ENCODE measurements around the gene DLG5. TPM values are rescaled to one million over a fixed set of nuclear protein-coding genes. Genes with fewer than 3 reads are reported as not detected.

The DLG5 gene
- total and polyA plus RNA-seq, 11 donors: 5.2 to 27.1 (median 12.8) TPM

DNA sequence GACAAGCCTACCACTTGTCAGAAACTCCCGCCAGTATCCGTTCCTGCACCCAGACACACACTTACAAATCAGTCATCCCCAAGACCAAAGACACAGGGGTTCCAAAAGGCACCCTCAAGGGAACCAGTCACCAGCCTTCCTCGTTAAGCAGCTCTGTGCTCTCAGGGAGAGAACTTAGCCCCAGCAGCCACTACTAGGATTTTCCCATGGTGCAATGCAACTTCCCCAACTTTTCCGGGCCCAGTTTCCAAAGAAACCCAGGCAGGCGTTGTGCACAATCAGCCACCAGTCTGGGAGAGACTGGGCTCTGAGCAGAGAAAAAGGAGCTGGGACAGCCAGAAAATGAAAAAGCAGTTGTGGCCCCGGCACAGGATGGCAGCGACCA is 1.2 kb downstream of the DLG5 start:
- WGBS, 4 donors: 14 to 21% (median 18%) methylated on average over 7 of the region's 7 CpGs
- TF ChIP-seq, protein P1, sequence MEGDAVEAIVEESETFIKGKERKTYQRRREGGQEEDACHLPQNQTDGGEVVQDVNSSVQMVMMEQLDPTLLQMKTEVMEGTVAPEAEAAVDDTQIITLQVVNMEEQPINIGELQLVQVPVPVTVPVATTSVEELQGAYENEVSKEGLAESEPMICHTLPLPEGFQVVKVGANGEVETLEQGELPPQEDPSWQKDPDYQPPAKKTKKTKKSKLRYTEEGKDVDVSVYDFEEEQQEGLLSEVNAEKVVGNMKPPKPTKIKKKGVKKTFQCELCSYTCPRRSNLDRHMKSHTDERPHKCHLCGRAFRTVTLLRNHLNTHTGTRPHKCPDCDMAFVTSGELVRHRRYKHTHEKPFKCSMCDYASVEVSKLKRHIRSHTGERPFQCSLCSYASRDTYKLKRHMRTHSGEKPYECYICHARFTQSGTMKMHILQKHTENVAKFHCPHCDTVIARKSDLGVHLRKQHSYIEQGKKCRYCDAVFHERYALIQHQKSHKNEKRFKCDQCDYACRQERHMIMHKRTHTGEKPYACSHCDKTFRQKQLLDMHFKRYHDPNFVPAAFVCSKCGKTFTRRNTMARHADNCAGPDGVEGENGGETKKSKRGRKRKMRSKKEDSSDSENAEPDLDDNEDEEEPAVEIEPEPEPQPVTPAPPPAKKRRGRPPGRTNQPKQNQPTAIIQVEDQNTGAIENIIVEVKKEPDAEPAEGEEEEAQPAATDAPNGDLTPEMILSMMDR (IDR thresholded peaks at IDR 0.05): no peak
- TF ChIP-seq POLR2A (IDR thresholded peaks at IDR 0.05): no peak
- ATAC-seq: peak in 2 of 4 donors; percentile 18 to 50
- DNase-seq: peak in 2 of 5 donors; percentile 32 to 37
- Histone ChIP-seq H3K4me3 (peak overlapping the region; percentile 55 to 98 (median 68)), H3K9me3 (peaks cover 0 to 3% (median 0%) of the 10 kb centered on the region in 12 donors), H3K27ac (peak overlapping the region in 6 of 12 donors; percentile 56 to 89 (median 66)), H3K27me3 (peaks cover 0 to 23% (median 0%) of the 10 kb centered on the region in 9 donors), H3K36me3 (no peaks in the 10 kb centered on the region), H3K4me1 (peaks cover 0 to 35% (median 24%) of the 10 kb centered on the region in 12 donors)
- intact Hi-C loops (cut with DNase I): loop anchor here in 5 of 10 donors (2.0 to 10.0 kb wide), 5 partner anchors 47 to 79 kb away; no protein-coding TSS in a partner anchor

DNA sequence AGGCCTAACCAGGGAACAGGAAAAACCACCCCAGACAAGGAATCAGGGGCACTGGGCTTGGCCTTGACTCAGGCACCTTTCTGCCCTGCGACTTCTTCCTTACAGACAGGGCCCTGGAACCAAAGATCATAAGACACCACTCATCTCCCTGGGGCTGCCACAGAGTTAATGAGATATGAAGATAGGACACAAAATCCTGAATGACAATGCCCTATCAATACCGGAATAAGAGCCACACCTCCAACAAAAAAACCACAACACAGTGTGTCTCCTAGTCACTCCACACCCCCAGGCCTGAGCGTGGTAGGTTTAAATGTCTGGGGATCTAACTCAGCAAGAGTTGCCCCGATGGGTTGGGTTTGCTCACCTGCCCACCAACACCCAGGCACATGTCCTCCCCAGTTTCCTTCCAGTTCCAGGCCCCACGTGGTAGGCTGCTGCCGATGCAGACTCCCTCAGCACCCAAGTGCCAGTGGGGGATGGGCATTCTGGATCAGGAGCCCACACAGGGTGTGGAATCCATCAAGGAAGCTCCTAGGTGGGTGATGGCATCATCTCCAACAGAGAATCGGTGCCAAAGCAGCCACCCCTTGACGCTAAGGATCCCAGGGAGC is 3.9 kb downstream of the DLG5 start:
- intact Hi-C loops (cut with DNase I): loop anchor here in 2 of 10 donors (5.0 to 10.0 kb wide), 2 partner anchors 62 to 75 kb away; no protein-coding TSS in a partner anchor
- 79 to 90% (median 87%) methylated on average over 7 to 8 of the region's 8 CpGs for WGBS, 4 donors
- no peaks in the 10 kb centered on the region for H3K36me3 ChIP-seq

DNA sequence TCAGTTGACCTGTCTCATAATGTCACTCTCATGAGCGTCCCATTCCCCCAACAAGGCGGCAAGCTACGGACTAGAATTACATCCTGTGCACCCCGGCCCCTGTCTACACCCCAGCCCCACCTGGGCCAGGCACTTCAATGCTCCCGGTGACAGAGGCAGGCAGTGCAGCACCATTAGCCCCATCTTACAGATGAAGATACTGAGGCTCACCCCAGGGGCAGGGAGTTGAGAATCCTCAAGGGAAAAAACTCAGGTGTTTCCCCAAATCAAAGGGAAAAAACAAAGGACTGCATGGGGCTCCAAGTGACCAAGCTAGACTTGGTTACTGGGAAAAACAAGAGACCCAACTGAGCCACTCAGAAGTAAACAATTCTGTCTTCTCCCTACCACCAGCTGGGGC is 4.5 kb downstream of the DLG5 start:
- Histone ChIP-seq H3K36me3 (no peaks in the 10 kb centered on the region), H3K27me3 (peaks cover 0 to 12% (median 0%) of the 10 kb centered on the region in 9 donors), H3K9me3 (no peaks in the 10 kb centered on the region), H3K4me1 (peaks cover 0 to 42% (median 23%) of the 10 kb centered on the region in 12 donors), H3K27ac (no peak overlapping the region), H3K4me3 (no peak overlapping the region)
- DNase-seq (no peak), ATAC-seq (no peak)
- TF ChIP-seq POLR2A (IDR thresholded peaks at IDR 0.05): no peak
- TF ChIP-seq, protein P1 (IDR thresholded peaks at IDR 0.05): no peak
- WGBS, 4 donors: 87 to 98% (median 96%) methylated on average over 5 of the region's 5 CpGs
- intact Hi-C loops (cut with DNase I): loop anchor here in 2 of 10 donors (5.0 to 10.0 kb wide), 2 partner anchors 63 to 75 kb away; no protein-coding TSS in a partner anchor

More for the DNA sequence above, 3.9 kb downstream of the DLG5 start:
- Histone ChIP-seq H3K4me1 (peaks cover 0 to 48% (median 29%) of the 10 kb centered on the region in 12 donors), H3K4me3 (no peak overlapping the region), H3K9me3 (no peaks in the 10 kb centered on the region), H3K27me3 (peaks cover 0 to 18% (median 0%) of the 10 kb centered on the region in 9 donors), H3K27ac (peak overlapping the region in 1 of 12 donors; percentile 7)
- ATAC-seq (no peak), DNase-seq (no peak)
- TF ChIP-seq POLR2A (IDR thresholded peaks at IDR 0.05): no peak

DNA sequence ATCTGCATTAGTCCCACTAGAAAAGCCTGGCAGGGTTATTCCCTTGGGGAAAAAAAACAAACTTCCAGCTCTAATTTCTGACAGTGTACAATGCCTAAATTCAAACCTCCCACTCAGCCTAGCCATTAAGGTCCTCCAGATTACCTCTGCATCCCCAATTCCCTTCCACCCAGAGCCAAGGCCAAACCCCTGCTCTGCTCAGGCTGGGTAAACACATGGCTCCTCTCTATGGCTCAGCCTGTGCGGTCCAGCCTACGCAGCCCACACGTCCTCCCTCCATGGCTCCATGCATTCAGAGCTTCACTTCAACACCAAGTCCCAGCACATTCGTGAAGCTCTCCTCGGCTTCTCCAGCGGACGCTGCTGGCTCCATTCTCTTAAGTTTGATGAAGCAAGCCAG is 5.2 kb downstream of the DLG5 start:
- Histone ChIP-seq H3K4me3 (no peak overlapping the region), H3K36me3 (no peaks in the 10 kb centered on the region), H3K9me3 (no peaks in the 10 kb centered on the region), H3K27me3 (peaks cover 0 to 11% (median 0%) of the 10 kb centered on the region in 9 donors), H3K27ac (no peak overlapping the region), H3K4me1 (peaks cover 0 to 41% (median 22%) of the 10 kb centered on the region in 12 donors)
- ATAC-seq: no peak
- DNase-seq: no peak
- intact Hi-C loops (cut with DNase I): loop anchor here in 2 of 10 donors (5.0 to 10.0 kb wide), 2 partner anchors 63 to 74 kb away; no protein-coding TSS in a partner anchor
- TF ChIP-seq, protein P1 (IDR thresholded peaks at IDR 0.05): no peak
- no peak for TF ChIP-seq POLR2A (IDR thresholded peaks at IDR 0.05)
- WGBS, 4 donors: 76 to 98% (median 93%) methylated on average over 7 of the region's 7 CpGs

Measured in heart left ventricle (tissue), 16 donors.